WTC11 (cell line): ENCODE measurements around the gene RPGR. TPM values are rescaled to one million over a fixed set of nuclear protein-coding genes. Genes with fewer than 3 reads are reported as not detected.

ENCODE experiments used
- ATAC-seq: fragments of 200-7000 bp; cut with Tn5 transposase; 2 replicates; pipeline ENCODE4 v1.10.0; 2021; ENCODE audit warnings: mild to moderate bottlenecking, moderate library complexity
- CTCF ChIA-PET: fragments of 300-600 bp; sonication (Branson Sonifier 250); formaldehyde crosslinking; loops from one replicate; lab custom pipeline; 2021; ENCODE audit warnings: antibody characterized with exemption; lab: Charles Lee
- POLR2A ChIA-PET: fragments of 350-600 bp; sonication (Branson Sonifier 250); formaldehyde crosslinking; loops from one replicate; lab custom pipeline; 2021; ENCODE audit warnings: antibody characterized with exemption; lab: Charles Lee
- DNase-seq: peaks from one replicate; pipeline ENCODE4 v3.0.0; 2021; ENCODE audit warnings: low spot score
- H3K27ac Mint-ChIP-seq: 2 replicates; pipeline ENCODE4 v1.8.0; 2021; ENCODE audit warnings: mixed read lengths
- H3K27me3 Mint-ChIP-seq: 2 replicates; pipeline ENCODE4 v1.8.0; 2021; ENCODE audit warnings: low read depth, mild to moderate bottlenecking, moderate library complexity, mixed read lengths
- H3K36me3 Mint-ChIP-seq: 2 replicates; pipeline ENCODE4 v1.8.0; 2021; ENCODE audit warnings: mixed read lengths
- H3K4me1 Mint-ChIP-seq: 2 replicates; pipeline ENCODE4 v1.8.0; 2022; ENCODE audit warnings: mixed read lengths
- H3K4me3 Mint-ChIP-seq: 2 replicates; pipeline ENCODE4 v1.8.0; 2021; ENCODE audit warnings: mild to moderate bottlenecking, moderate library complexity, mixed read lengths
- H3K9me3 Mint-ChIP-seq: 2 replicates; pipeline ENCODE4 v1.8.0; 2021; ENCODE audit warnings: mixed read lengths
- CREM ChIP-seq: sonication (generic); formaldehyde crosslinking; IDR thresholded peaks from 2 replicates; pipeline ENCODE4 v1.8.1; 2022; ENCODE audit warnings: mild to moderate bottlenecking, missing genetic modification reagents, moderate library complexity
- E2F4 ChIP-seq: sonication (generic); formaldehyde crosslinking; IDR thresholded peaks from 2 replicates; pipeline ENCODE4 v1.8.1; 2022; ENCODE audit warnings: low read depth, mild to moderate bottlenecking, moderate library complexity, missing genetic modification reagents, borderline replicate concordance
- HMGA2 ChIP-seq: fragments of 250-450 bp; sonication (Bioruptor Pico); IDR thresholded peaks from 2 replicates; pipeline ENCODE4 v1.4.0; 2021; ENCODE audit warnings: mild to moderate bottlenecking, moderate library complexity
- MXD4 ChIP-seq: fragments of 250-450 bp; sonication (Bioruptor Pico); IDR thresholded peaks from 2 replicates; pipeline ENCODE4 v1.8.0; 2021; ENCODE audit warnings: mild to moderate bottlenecking, moderate library complexity, borderline replicate concordance
- NFE2L1 ChIP-seq: sonication (generic); formaldehyde crosslinking; IDR thresholded peaks from 2 replicates; pipeline ENCODE4 v1.8.1; 2023; ENCODE audit warnings: missing genetic modification reagents
- NR2C2 ChIP-seq: sonication (generic); formaldehyde crosslinking; IDR thresholded peaks from 2 replicates; pipeline ENCODE4 v1.8.0; 2022; ENCODE audit warnings: mild to moderate bottlenecking, missing genetic modification reagents
- NR3C1 ChIP-seq: sonication (generic); formaldehyde crosslinking; conservative IDR thresholded peaks from 2 replicates; pipeline ENCODE4 v1.8.1; 2023; ENCODE audit warnings: low read depth, mild to moderate bottlenecking, missing genetic modification reagents
- SP1 ChIP-seq: sonication (generic); formaldehyde crosslinking; conservative IDR thresholded peaks from 2 replicates; pipeline ENCODE4 v1.8.1; 2022; ENCODE audit warnings: missing genetic modification reagents
- TP53 ChIP-seq: sonication (generic); formaldehyde crosslinking; IDR thresholded peaks from 2 replicates; pipeline ENCODE4 v1.8.1; 2023; ENCODE audit warnings: mild to moderate bottlenecking, missing genetic modification reagents
- USF1 ChIP-seq: sonication (generic); formaldehyde crosslinking; IDR thresholded peaks from 2 replicates; pipeline ENCODE4 v1.8.0; 2022; ENCODE audit warnings: mild to moderate bottlenecking, missing genetic modification reagents
- USF2 ChIP-seq: sonication (generic); formaldehyde crosslinking; IDR thresholded peaks from 2 replicates; pipeline ENCODE4 v1.8.1; 2023; ENCODE audit warnings: mild to moderate bottlenecking, missing genetic modification reagents, moderate library complexity
- ZNF532 ChIP-seq: fragments of 250-450 bp; sonication (Bioruptor Pico); IDR thresholded peaks from 2 replicates; pipeline ENCODE4 v1.9.0; 2021; ENCODE audit warnings: mild to moderate bottlenecking, borderline replicate concordance
- total RNA-seq: library from RNA; stranded (reverse); gene quantifications from 3 replicates; pipeline ENCODE4 v1.2.3, GENCODE V29; 2021
- TF ChIP-seq, protein P1 (sequence below): sonication (generic); formaldehyde crosslinking; IDR thresholded peaks from 2 replicates; pipeline ENCODE4 v1.8.1; 2023; ENCODE audit warnings: mild to moderate bottlenecking, missing genetic modification reagents, borderline replicate concordance
- TF ChIP-seq, protein P2 (sequence below): sonication (generic); formaldehyde crosslinking; IDR thresholded peaks from 2 replicates; pipeline ENCODE4 v1.8.1; 2023; ENCODE audit warnings: mild to moderate bottlenecking, missing genetic modification reagents, moderate library complexity
- TF ChIP-seq, protein P3 (sequence below): sonication (generic); formaldehyde crosslinking; IDR thresholded peaks from 2 replicates; pipeline ENCODE4 v1.8.0; 2022; ENCODE audit warnings: mild to moderate bottlenecking, missing genetic modification reagents
- TF ChIP-seq, protein P4 (sequence below): sonication (generic); formaldehyde crosslinking; IDR thresholded peaks from 2 replicates; pipeline ENCODE4 v1.8.1; 2022; ENCODE audit warnings: low read depth, missing genetic modification reagents, borderline replicate concordance
- TF ChIP-seq, protein P5 (sequence below): sonication (generic); formaldehyde crosslinking; conservative IDR thresholded peaks from 2 replicates; pipeline ENCODE4 v1.8.1; 2022; ENCODE audit warnings: mild to moderate bottlenecking, missing genetic modification reagents
- TF ChIP-seq, protein P6 (sequence below): fragments of 250-450 bp; sonication (Bioruptor Pico); IDR thresholded peaks from 2 replicates; pipeline ENCODE4 v1.9.0; 2021; ENCODE audit warnings: moderate library complexity, mild to moderate bottlenecking, inconsistent platforms, borderline replicate concordance

RPGR gene
- total RNA-seq, 1 experiment from 2014 or later = 10.7 TPM

- TF ChIP-seq, protein P1, sequence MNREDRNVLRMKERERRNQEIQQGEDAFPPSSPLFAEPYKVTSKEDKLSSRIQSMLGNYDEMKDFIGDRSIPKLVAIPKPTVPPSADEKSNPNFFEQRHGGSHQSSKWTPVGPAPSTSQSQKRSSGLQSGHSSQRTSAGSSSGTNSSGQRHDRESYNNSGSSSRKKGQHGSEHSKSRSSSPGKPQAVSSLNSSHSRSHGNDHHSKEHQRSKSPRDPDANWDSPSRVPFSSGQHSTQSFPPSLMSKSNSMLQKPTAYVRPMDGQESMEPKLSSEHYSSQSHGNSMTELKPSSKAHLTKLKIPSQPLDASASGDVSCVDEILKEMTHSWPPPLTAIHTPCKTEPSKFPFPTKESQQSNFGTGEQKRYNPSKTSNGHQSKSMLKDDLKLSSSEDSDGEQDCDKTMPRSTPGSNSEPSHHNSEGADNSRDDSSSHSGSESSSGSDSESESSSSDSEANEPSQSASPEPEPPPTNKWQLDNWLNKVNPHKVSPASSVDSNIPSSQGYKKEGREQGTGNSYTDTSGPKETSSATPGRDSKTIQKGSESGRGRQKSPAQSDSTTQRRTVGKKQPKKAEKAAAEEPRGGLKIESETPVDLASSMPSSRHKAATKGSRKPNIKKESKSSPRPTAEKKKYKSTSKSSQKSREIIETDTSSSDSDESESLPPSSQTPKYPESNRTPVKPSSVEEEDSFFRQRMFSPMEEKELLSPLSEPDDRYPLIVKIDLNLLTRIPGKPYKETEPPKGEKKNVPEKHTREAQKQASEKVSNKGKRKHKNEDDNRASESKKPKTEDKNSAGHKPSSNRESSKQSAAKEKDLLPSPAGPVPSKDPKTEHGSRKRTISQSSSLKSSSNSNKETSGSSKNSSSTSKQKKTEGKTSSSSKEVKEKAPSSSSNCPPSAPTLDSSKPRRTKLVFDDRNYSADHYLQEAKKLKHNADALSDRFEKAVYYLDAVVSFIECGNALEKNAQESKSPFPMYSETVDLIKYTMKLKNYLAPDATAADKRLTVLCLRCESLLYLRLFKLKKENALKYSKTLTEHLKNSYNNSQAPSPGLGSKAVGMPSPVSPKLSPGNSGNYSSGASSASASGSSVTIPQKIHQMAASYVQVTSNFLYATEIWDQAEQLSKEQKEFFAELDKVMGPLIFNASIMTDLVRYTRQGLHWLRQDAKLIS (CRISPR knock-in tag) = no peak
- TF ChIP-seq, protein P2, sequence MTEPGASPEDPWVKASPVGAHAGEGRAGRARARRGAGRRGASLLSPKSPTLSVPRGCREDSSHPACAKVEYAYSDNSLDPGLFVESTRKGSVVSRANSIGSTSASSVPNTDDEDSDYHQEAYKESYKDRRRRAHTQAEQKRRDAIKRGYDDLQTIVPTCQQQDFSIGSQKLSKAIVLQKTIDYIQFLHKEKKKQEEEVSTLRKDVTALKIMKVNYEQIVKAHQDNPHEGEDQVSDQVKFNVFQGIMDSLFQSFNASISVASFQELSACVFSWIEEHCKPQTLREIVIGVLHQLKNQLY (CRISPR knock-in tag) = no peak
- no peak for TF ChIP-seq SP1 (CRISPR knock-in tag)
- TF ChIP-seq, protein P3, sequence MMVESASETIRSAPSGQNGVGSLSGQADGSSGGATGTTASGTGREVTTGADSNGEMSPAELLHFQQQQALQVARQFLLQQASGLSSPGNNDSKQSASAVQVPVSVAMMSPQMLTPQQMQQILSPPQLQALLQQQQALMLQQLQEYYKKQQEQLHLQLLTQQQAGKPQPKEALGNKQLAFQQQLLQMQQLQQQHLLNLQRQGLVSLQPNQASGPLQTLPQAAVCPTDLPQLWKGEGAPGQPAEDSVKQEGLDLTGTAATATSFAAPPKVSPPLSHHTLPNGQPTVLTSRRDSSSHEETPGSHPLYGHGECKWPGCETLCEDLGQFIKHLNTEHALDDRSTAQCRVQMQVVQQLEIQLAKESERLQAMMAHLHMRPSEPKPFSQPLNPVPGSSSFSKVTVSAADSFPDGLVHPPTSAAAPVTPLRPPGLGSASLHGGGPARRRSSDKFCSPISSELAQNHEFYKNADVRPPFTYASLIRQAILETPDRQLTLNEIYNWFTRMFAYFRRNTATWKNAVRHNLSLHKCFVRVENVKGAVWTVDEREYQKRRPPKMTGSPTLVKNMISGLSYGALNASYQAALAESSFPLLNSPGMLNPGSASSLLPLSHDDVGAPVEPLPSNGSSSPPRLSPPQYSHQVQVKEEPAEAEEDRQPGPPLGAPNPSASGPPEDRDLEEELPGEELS (CRISPR knock-in tag) = no peak
Observed at GRCh38 chrX:38376747-38377146, 49.4 kb upstream of the RPGR start (continued).

- H3K27ac Mint-ChIP-seq = no peak overlapping the region
- no peaks in the 10 kb centered on the region for H3K9me3 Mint-ChIP-seq
- no peaks in the 10 kb centered on the region for H3K4me1 Mint-ChIP-seq
- no peak overlapping the region for H3K4me3 Mint-ChIP-seq
- H3K27me3 Mint-ChIP-seq = no peaks in the 10 kb centered on the region; the same call in 1 of the 2 replicates
- ChIA-PET POLR2A (no interaction called here), CTCF (interaction anchor here (0.9 to 1.1 kb wide), 3 partner anchors 24 to 278 kb away, joined by 3 to 5 read pairs (median 3); partner anchors contain the start of gene RPGR)
- DNase-seq = no peak
- ATAC-seq = peak; percentile 68; the same call in 1 of the 2 replicates
- no peaks in the 10 kb centered on the region for H3K36me3 Mint-ChIP-seq
- TF ChIP-seq HMGA2 (CRISPR knock-in tag) (no peak), NFE2L1 (CRISPR knock-in tag) (no peak), CREM (no peak), NR2C2 (CRISPR knock-in tag) (no peak), USF1 (no peak), TP53 (CRISPR knock-in tag) (no peak), NR3C1 (no peak), USF2 (CRISPR knock-in tag) (no peak), ZNF532 (CRISPR knock-in tag) (no peak), E2F4 (CRISPR knock-in tag) (no peak), MXD4 (CRISPR knock-in tag) (no peak)
- TF ChIP-seq, protein P4, sequence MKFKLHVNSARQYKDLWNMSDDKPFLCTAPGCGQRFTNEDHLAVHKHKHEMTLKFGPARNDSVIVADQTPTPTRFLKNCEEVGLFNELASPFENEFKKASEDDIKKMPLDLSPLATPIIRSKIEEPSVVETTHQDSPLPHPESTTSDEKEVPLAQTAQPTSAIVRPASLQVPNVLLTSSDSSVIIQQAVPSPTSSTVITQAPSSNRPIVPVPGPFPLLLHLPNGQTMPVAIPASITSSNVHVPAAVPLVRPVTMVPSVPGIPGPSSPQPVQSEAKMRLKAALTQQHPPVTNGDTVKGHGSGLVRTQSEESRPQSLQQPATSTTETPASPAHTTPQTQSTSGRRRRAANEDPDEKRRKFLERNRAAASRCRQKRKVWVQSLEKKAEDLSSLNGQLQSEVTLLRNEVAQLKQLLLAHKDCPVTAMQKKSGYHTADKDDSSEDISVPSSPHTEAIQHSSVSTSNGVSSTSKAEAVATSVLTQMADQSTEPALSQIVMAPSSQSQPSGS = no peak
- TF ChIP-seq, protein P5, sequence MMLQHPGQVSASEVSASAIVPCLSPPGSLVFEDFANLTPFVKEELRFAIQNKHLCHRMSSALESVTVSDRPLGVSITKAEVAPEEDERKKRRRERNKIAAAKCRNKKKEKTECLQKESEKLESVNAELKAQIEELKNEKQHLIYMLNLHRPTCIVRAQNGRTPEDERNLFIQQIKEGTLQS (CRISPR knock-in tag) = no peak
- TF ChIP-seq, protein P6, sequence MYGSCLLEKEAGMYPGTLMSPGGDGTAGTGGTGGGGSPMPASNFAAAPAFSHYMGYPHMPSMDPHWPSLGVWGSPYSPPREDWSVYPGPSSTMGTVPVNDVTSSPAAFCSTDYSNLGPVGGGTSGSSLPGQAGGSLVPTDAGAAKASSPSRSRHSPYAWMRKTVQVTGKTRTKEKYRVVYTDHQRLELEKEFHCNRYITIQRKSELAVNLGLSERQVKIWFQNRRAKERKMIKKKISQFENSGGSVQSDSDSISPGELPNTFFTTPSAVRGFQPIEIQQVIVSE = no peak
Observed at GRCh38 chrX:38375891-38376290, 48.6 kb upstream of the RPGR start.
